HL-60/S4 treated with retinoic acid at 250 ng/mL for 4 days and 3 days (cell line): ENCODE data around the gene MROH8.

Source experiments
- in situ Hi-C: fragments of 300-500 bp; cut with MboI; formaldehyde crosslinking; loops from 2 replicates; pipeline ENCODE4 v1.7.0; 2022; ENCODE audit warnings: low sequenced_read_pairs

Gene MROH8

GRCh38 chr20:37200376-37200775 lies 21.0 kb upstream of the MROH8 start:
- in situ Hi-C loops = no loop called here

GRCh38 chr20:37198932-37199660 lies 19.7 kb upstream of the MROH8 start:
- in situ Hi-C loops = loop anchor here (5.0 kb wide), 1 partner anchor 338 kb away; no protein-coding TSS in a partner anchor

- in situ Hi-C loops = loop anchor here (5.0 kb wide), 1 partner anchor 342 kb away; no protein-coding TSS in a partner anchor
Observed at GRCh38 chr20:37194621-37195417, 15.5 kb upstream of the MROH8 start.

- in situ Hi-C loops = no loop called here
Observed at GRCh38 chr20:37193821-37194220, 14.5 kb upstream of the MROH8 start.

GRCh38 chr20:37193226-37193625 lies 13.9 kb upstream of the MROH8 start:
- in situ Hi-C loops = no loop called here

- in situ Hi-C loops = no loop called here
Observed at GRCh38 chr20:37192137-37192854, 12.9 kb upstream of the MROH8 start.

- in situ Hi-C loops = no loop called here
Observed at GRCh38 chr20:37190354-37191112, 11.2 kb upstream of the MROH8 start.

- in situ Hi-C loops = no loop called here
Observed at GRCh38 chr20:37189416-37190016, 10.2 kb upstream of the MROH8 start.

GRCh38 chr20:37188787-37189186 lies 9.4 kb upstream of the MROH8 start:
- in situ Hi-C loops = no loop called here

GRCh38 chr20:37185686-37186085 lies 6.3 kb upstream of the MROH8 start:
- in situ Hi-C loops = no loop called here

- in situ Hi-C loops = no loop called here
Observed at GRCh38 chr20:37179683-37180524, 556 bp upstream of the MROH8 start.

GRCh38 chr20:37172836-37173235 lies 6.5 kb downstream of the MROH8 start:
- in situ Hi-C loops = no loop called here

- in situ Hi-C loops = no loop called here
Observed at GRCh38 chr20:37166867-37167266, 12.5 kb downstream of the MROH8 start.

GRCh38 chr20:37165031-37165430 lies 14.3 kb downstream of the MROH8 start:
- in situ Hi-C loops = no loop called here

GRCh38 chr20:37163832-37164554 lies 15.4 kb downstream of the MROH8 start:
- in situ Hi-C loops = no loop called here

GRCh38 chr20:37162646-37163045 lies 16.7 kb downstream of the MROH8 start:
- in situ Hi-C loops = no loop called here

GRCh38 chr20:37161830-37162549 lies 17.4 kb downstream of the MROH8 start:
- in situ Hi-C loops = no loop called here

- in situ Hi-C loops = no loop called here
Observed at GRCh38 chr20:37160683-37161082, 18.7 kb downstream of the MROH8 start.
